ENCODE measurements around the gene EXOSC5.

- TF ChIP-seq POLR2AphosphoS5 (IDR thresholded peaks at IDR 0.05) (no peak), CTCF (IDR thresholded peaks at IDR 0.05) (no peak)
Measured at GRCh38 chr19:41435936-41436673, 38.9 kb upstream of the EXOSC5 start.

Data from sigmoid colon (tissue), 4 donors.